Fibroblast of peridontal ligament (primary cell): ENCODE results near the gene AJAP1.
"Not testable (repeated sequence)": the region's sequence is repeated elsewhere in the genome, so short reads cannot be mapped to it uniquely, and the experiment has no call there.

Experiments
- DNase-seq: peaks from one replicate; pipeline ENCODE4 v3.0.0-alpha.2; 2010; ENCODE audit errors: extremely low read depth

The AJAP1 gene

DNA sequence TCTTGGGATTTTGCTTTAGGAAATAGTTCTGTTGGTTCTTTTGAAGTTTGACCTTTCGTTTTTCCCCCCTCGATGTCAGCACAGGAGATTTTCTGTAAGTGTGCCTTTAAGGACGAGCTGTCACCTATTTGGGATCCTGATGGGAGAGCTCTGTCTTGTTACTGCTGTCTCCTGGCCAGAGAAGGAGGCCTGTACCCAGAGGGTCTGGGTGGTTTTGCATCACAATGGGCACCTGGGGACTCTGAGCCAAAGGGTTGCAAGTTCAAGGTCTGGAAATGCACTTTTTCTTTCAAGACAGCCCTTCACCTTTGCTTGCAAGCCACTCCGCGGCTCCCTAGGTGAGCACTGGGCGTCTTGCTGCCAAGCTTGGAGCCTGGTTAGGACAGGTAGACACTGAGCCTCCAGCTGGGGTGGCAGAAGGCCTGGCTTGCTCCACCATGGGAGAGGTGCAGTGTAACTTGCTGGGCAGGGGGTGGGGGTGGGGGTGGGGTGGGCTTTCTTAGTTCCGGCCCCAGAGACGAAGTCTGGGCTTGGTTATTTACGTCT is 2.9 kb downstream of the AJAP1 start:
- DNase-seq = no peak

DNA sequence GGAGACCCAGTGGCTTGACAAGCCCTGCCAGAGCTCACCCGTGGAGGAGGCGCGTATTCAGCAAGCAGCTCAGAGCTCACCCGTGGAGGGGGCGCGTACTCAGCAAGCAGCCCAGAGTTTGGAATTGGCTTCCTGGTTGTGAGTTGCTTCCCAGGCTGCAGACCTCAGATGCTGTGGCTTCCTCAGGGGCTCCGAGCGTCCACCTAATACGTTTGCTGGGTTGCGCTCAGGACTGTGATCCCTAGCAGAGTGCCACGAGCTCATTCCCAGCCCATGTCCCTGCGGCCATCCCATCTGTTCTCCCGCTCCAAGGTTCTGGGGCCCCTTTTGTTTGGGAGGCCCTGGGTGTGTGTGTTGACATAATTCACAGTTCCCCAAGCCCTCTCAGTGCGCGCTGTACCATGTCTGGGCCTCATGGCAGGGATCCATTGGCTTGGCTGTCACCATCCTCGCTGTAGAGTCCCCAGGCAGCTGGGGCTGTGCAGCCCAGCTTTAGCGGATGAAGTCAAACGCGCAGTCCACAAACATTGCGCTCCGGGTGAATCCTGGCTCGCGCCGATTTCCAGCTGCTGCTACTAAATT is 3.6 kb downstream of the AJAP1 start:
- DNase-seq = no peak

GRCh38 chr1:4658643-4659628 is 4.5 kb downstream of the AJAP1 start:
- no peak for DNase-seq

DNA sequence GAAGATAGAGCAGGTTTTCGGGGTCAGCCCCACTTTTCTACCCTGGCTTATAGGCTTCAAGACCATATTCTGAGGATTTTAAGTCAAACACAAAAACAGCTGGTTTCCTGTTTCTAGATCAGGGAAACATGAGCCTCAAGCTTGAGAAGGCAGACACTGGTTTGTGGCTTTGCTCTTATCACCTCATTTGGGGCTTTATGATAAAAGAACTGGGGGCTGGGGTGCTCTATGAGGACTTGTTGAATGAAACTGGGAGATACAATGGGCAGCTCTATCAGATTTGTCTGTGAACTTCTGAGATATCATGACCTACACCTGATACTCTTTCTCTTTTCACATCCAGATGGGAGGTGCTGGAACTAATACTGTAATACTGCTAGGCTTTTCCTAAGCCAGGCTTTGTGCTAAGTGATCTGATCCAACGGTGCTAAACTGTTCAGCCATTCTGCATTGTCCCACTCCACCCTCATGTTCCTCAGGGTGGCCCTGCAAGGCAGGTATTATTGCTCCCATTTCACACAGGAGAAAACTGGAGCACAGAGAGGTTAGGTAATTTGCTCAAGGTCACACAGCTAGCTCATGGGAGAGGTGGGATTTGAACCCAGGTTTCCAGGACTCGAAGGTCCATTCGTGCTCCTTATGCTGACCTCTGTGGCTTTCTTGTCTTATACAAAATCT is 6.6 kb downstream of the AJAP1 start:
- no peak for DNase-seq

GRCh38 chr1:4661595-4661917 is 7.1 kb downstream of the AJAP1 start:
- DNase-seq = no peak

DNA sequence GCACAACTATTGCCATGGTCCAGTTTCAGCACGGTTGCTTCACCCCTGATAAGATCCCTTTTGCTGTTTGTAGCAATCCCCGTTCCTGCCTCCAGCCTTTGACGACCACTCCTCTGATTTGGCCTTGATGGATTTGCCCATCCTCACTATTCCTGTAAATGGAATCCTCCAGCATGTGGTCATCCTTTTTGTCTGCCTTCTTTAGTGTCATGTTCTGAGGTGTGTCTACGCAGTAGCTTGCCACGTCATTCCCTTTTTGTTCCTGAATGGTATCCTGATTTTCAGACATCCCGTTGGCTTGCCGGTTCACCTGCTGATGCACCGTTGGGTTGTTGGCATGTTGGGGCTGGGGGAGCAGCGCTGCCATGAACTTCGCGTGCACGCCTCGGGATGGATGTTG is 7.8 kb downstream of the AJAP1 start:
- DNase-seq = no peak

GRCh38 chr1:4662723-4663122 is 8.3 kb downstream of the AJAP1 start:
- DNase-seq = no peak

- DNase-seq = no peak
Observed at GRCh38 chr1:4664095-4664494, 9.7 kb downstream of the AJAP1 start.

DNA sequence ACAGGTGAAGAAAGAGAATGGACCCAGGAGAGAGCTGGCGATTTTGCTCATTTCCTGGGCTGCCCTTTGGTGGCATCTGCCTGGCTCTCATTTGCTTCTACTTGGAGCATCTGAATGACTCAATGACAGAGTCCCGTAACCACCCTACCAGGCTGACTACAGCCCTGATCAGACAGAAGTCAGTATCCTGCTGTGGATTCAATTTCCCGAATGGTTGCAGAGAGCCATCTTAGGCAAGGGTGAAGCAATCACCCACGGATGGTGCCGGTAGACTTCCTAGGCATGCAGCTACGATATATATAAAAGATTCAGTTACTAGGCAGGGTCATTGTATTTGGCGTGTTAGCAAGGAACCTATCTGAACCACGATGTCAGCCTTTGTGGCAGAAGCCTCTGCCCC is 10.2 kb downstream of the AJAP1 start:
- DNase-seq = no peak

GRCh38 chr1:4665456-4665855 is 11.0 kb downstream of the AJAP1 start:
- DNase-seq = no peak

- not testable (repeated sequence) for DNase-seq
Observed at GRCh38 chr1:4666683-4667082, 12.3 kb downstream of the AJAP1 start.

- no peak for DNase-seq
Observed at GRCh38 chr1:4668743-4669700, 14.6 kb downstream of the AJAP1 start.

DNA sequence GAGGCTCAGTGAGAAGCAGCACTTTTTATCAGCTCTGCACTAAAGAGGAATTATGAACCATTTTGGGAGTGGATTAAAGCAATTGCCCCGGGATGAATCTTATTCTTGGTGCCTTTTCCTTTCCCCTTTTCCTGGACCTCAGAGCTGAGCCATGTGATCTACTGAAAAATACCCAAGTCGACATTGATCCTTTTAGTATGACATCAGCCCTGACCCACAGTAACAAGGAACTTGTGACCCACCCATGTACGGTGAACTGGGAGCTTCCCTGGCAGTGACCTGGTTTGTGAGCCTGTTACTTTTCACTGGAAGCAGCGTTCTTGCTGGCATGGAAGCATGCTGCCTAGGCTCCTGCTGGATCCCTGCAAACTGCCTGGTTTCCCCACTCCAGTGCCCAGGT is 15.9 kb downstream of the AJAP1 start:
- DNase-seq = no peak

DNA sequence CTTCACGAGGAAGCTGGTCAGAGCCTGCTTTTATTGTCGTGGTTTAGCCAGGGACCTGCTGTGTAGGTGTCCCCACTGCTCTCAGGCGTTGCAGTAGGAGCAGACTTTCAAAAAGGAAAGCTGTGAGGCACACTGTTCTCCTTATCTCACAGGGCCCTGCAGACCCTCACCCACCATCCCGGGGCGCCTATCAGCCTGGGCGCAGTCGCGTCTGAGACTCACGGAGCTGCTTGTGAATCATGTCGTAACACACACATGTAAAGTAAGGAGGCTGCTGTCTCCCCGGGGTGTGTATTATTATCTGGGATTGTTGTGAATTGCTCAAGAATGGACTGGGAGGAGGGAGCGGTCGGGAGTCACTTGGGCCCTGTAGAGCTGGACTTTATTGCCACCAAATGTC is 17.4 kb downstream of the AJAP1 start:
- no peak for DNase-seq

- DNase-seq = no peak
Observed at GRCh38 chr1:4673494-4673893, 19.1 kb downstream of the AJAP1 start.

DNA sequence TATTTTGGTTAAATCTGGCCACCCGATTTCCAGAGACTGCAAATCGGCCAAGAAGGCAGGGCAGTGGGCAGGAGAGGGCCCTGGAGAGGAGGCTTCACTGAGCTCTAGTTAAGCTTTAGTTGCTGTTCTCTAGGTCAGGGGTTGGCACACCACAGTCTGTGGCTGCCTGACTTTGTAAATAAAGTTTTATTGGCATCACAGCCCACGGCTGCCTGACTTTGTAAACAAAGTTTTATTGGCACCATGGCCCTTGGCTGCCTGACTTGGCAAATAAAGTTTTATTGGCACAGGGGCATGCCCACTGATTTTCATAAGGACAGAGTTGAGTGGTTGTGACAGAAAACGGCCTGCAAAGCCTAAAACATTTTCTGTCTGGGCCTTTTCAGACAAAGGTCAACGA is 19.7 kb downstream of the AJAP1 start:
- no peak for DNase-seq

DNA sequence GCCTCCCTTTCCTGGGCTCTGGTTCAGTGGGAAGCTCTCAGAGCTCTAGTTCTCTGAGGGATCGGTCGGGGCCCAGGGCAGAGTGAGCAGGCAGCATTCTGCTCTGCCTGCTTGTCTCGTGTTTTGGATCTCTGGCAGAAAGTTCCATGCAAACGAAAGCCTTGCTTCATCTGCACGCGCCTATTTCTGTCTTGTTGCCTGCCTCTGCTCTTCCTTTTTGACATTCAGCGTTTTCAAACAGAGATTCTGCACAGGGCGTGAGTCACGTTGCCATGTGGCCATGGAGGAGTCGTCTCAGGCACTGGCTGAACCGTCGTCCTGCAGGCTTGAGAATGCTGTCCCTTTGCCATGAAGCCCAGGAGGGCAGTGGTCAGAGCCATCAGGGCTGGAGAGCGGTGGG is 20.3 kb downstream of the AJAP1 start:
- DNase-seq = no peak

DNA sequence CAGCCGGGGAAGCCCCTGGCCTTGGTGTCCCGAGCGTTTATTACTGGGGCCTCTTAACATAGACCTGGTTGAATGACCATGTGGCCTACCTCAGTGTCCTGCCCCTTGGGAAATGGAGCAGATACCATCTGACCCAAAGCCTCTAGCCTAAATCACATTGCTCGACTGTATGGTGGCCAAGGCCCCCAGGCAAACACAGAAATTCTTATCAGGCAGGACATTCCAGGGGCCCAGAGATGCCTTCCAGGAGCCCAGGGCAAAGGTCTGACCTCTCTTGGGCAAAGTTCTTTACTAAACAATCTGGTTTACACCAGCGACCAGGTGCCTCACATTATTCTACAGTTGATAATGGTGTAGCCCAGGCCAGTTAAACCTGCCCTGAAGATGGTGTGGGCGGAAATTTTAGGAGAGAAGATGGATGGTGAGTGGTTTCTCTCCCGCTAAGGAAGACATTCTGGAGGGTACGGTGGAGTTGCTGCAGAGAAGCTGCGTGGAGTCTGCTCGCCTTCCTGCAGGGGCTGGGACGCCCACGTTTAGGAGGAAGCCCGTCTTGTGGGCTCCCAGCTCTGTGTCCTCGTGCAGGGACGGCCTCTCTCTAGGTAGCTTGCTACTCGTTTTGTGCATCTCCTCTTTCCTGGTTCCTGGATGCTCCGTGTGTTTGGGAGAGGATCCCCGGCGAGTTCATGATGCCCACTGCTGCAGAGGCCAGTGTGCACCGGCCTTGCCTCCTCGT is 21.2 kb downstream of the AJAP1 start:
- DNase-seq = no peak

DNA sequence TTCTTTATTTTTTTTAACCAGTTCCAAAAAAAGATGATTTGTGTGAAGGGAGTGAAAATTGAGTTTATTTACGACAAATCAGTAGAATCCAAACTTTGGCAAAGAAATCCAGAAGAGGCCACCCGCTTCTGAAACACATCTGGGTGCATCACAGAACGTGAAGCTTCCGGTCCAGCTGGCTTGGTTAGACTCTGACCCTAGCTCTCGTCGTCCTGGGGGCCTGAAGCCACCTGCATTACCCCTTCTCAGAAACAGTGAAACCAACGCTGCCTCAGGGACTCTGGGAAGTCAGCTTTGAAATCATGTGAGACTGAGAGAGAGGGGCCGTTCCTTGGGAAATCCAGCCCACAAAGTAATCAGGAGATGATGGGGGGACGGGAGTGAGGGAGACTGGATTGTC is 21.8 kb downstream of the AJAP1 start:
- no peak for DNase-seq

GRCh38 chr1:4677608-4678007 is 23.2 kb downstream of the AJAP1 start:
- DNase-seq = no peak
